IPS-11a (cell line): ENCODE data around the gene FARP1.

Experiments
- H3K4me3 ChIP-seq: one replicate; pipeline ENCODE4 v1.5.1; 2013; ENCODE audit warnings: low read depth, low read length, control low read depth

The FARP1 gene

GRCh38 chr13:98436233-98436910 is 293.5 kb downstream of the FARP1 start:
- no peak overlapping the region for H3K4me3 ChIP-seq

- H3K4me3 ChIP-seq, result no peak overlapping the region
Measured at GRCh38 chr13:98438246-98439125, 295.6 kb downstream of the FARP1 start.

GRCh38 chr13:98439126-98439828 is 296.4 kb downstream of the FARP1 start:
- H3K4me3 ChIP-seq, result no peak overlapping the region

GRCh38 chr13:98439896-98440295 is 297.0 kb downstream of the FARP1 start:
- no peak overlapping the region for H3K4me3 ChIP-seq

- no peak overlapping the region for H3K4me3 ChIP-seq
Measured at GRCh38 chr13:98440390-98441055, 297.6 kb downstream of the FARP1 start.

GRCh38 chr13:98441056-98441676 is 298.3 kb downstream of the FARP1 start:
- H3K4me3 ChIP-seq, result no peak overlapping the region

- H3K4me3 ChIP-seq, result no peak overlapping the region
Measured at GRCh38 chr13:98442391-98443230, 299.7 kb downstream of the FARP1 start.

GRCh38 chr13:98443329-98443728 is 300.4 kb downstream of the FARP1 start:
- H3K4me3 ChIP-seq, result no peak overlapping the region

- no peak overlapping the region for H3K4me3 ChIP-seq
Measured at GRCh38 chr13:98443800-98444325, 301.0 kb downstream of the FARP1 start.

- no peak overlapping the region for H3K4me3 ChIP-seq
Measured at GRCh38 chr13:98444381-98444780, 301.5 kb downstream of the FARP1 start.

- H3K4me3 ChIP-seq, result no peak overlapping the region
Measured at GRCh38 chr13:98445340-98446233, 302.7 kb downstream of the FARP1 start.

- no peak overlapping the region for H3K4me3 ChIP-seq
Measured at GRCh38 chr13:98446234-98446621, 303.3 kb downstream of the FARP1 start.

- H3K4me3 ChIP-seq, result no peak overlapping the region
Measured at GRCh38 chr13:98447130-98447529, 304.2 kb downstream of the FARP1 start.

- H3K4me3 ChIP-seq, result no peak overlapping the region
Measured at GRCh38 chr13:98447881-98448641, 305.2 kb downstream of the FARP1 start.

- no peak overlapping the region for H3K4me3 ChIP-seq
Measured at GRCh38 chr13:98448642-98448928, 305.7 kb downstream of the FARP1 start.

GRCh38 chr13:98449273-98449672 is 306.4 kb downstream of the FARP1 start:
- H3K4me3 ChIP-seq, result no peak overlapping the region

- H3K4me3 ChIP-seq, result no peak overlapping the region
Measured at GRCh38 chr13:98450026-98450425, 307.1 kb downstream of the FARP1 start.

GRCh38 chr13:98450539-98451111 is 307.7 kb downstream of the FARP1 start:
- H3K4me3 ChIP-seq, result no peak overlapping the region
